ENCODE data around the gene TWSG1.
"Not testable (repeated sequence)": the region's sequence is repeated elsewhere in the genome, so short reads cannot be mapped to it uniquely, and the experiment has no call there.

The TWSG1 gene

DNA sequence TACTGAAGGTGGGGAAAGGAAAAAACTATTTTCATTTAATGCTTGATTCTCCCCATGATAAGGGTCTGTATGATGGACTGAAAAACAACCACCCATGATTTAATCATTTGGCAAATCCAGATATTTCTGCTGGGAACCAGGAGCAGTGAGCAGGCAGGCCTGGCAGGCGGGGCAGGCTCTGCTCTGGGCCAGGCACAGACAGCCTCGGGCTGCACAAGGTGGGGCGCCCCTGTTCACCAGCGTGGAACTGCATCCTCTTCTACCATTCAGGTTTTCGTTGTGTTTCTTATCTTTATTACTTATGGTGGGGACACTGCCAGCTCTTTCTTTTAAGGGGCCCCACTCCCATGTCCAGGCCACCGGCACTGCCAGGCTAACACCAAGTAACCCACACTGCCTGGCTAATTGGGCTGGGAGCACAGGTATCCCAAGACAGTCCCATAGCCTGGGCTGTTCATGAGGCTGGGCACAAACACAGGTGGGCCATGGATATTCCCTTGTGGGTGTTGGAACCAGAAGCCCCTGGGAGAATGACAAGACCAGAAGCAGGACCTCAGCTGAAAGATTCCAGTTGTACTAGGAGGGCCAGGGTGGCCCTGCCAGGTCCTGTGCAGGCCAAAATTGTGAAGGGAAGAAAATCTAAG is 83.6 kb downstream of the TWSG1 start:
- TF ChIP-seq CTCF (IDR thresholded peaks at IDR 0.05; ENCODE audit: control insufficient read depth, insufficient read depth, low read depth, low read length, missing control alignments), result no peak
- DNase-seq (ENCODE audit: low read depth), result no peak
- no peak overlapping the region for H3K4me3 ChIP-seq (ENCODE audit: control insufficient read depth, low read depth, low read length)

- DNase-seq (ENCODE audit: low read depth), result no peak
- TF ChIP-seq CTCF (IDR thresholded peaks at IDR 0.05; ENCODE audit: control insufficient read depth, insufficient read depth, low read depth, low read length, missing control alignments), result no peak
- H3K4me3 ChIP-seq (ENCODE audit: control insufficient read depth, low read depth, low read length), result no peak overlapping the region
Observed at GRCh38 chr18:9419956-9420631, 85.5 kb downstream of the TWSG1 start.

- no peak for TF ChIP-seq CTCF (IDR thresholded peaks at IDR 0.05; ENCODE audit: control insufficient read depth, insufficient read depth, low read depth, low read length, missing control alignments)
- DNase-seq (ENCODE audit: low read depth), result no peak
- no peak overlapping the region for H3K4me3 ChIP-seq (ENCODE audit: control insufficient read depth, low read depth, low read length)
Observed at GRCh38 chr18:9421096-9421900, 86.7 kb downstream of the TWSG1 start.

DNA sequence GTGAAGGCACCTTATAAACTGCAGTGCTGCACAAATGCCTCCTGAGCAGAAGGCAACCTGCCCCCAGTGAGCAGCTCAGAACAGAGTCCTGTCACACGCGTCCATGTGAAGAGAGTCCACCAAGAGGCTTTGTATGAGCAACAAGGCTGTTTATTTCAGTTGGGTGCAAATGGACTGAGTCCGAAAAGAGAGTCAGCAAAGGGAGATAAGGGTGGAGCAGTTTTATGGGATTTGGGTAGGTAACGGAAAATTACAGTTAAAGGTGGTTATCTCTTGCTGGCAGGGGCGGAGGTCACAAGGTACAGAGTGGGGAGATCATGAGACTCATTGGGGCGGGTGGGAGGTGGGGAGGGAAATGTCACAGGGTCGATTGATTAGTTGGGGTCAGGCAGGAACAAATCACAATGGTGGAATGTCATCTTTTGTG is 87.3 kb downstream of the TWSG1 start:
- no peak for TF ChIP-seq CTCF (IDR thresholded peaks at IDR 0.05; ENCODE audit: control insufficient read depth, insufficient read depth, low read depth, low read length, missing control alignments)
- DNase-seq (ENCODE audit: low read depth), result no peak
- H3K4me3 ChIP-seq (ENCODE audit: control insufficient read depth, low read depth, low read length), result no peak overlapping the region

DNA sequence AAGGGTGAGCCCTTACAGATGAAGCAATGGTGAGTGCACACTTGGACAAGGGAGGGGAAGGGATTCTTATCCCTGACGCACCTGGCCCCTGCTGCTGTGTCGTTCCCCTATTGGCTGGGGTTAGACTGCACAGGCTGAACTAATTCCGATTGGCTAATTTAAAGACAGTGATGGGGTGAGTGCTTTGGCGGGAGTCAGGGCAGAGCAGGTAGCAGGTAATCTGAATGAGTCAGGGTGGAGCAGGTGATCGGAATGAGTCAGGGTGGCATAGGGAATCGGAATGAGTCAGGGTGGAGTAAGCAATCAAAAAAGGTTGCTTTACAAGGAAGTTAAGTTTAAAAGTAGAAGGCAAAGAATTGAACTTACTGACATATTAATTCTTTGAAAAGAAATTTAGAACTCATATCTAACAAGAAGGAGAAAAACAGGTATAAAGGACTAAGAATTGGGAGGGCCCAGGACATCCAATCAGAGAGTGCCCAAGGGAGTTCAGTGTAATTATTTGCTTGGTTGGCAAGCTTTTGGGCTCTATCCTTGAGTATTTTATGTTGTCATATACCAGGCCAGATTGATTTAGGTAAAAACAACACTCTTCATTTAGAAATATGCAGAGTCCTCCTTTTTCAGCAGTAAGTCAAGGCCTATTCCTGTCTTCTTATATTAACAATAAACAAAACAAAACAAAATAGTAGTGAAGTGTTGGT is 88.4 kb downstream of the TWSG1 start:
- no peak overlapping the region for H3K4me3 ChIP-seq (ENCODE audit: control insufficient read depth, low read depth, low read length)
- DNase-seq (ENCODE audit: low read depth), result no peak
- no peak for TF ChIP-seq CTCF (IDR thresholded peaks at IDR 0.05; ENCODE audit: control insufficient read depth, insufficient read depth, low read depth, low read length, missing control alignments)

DNA sequence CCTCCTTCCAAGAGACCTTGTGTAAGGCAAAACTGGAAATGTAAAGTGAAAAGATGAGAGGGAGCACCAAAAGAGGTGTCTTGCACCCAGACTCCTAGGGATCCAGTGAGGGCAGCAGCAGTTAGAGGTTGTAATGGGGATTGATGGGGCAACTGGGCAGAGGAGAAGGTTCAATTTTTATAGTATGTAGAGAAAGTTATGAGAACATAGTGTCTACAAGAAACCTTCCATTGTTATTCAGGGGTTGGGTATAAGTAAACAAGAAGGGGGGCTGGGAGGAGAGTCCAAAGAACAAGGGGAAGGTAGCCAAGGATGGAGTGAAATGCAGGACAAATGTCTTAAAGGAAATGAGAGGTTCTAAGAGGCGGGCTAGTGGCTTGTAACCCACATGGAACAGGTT is 89.1 kb downstream of the TWSG1 start:
- not testable (repeated sequence) for H3K4me3 ChIP-seq (ENCODE audit: control insufficient read depth, low read depth, low read length); DNase-seq (ENCODE audit: low read depth)

DNA sequence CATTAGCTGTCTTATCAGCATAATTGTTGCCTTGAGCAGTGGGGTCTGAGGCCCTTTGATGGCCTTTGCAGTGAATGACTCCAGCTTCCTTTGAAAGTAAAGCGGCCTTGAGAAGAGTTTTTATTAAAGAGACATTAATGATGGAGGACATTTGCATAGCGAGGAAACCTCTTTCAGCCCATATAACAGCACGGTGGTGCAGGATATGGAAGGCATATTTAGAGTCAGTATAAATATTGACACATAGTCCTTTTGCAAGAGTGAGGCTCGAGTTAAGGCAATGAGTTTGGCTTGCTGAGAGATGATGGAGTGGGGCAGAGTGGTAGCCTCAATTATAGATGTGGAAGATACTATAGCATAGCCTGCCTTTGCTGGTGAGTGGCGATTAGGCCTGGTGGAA is 89.7 kb downstream of the TWSG1 start:
- DNase-seq (ENCODE audit: low read depth); H3K4me3 ChIP-seq (ENCODE audit: control insufficient read depth, low read depth, low read length): not testable (repeated sequence)

All from AG09309 (cell line).